GM18507 (cell line): ENCODE measurements around the gene ZNF609.
"Not testable (repeated sequence)": the region's sequence is repeated elsewhere in the genome, so short reads cannot be mapped to it uniquely, and the experiment has no call there.

Experiments used
- DNase-seq: peaks from one replicate; pipeline ENCODE4 v3.0.0; 2011; ENCODE audit warnings: low read depth; ENCODE audit not compliant: insufficient read length; ENCODE audit errors: extremely low spot score
- FAIRE-seq: peaks from 2 replicates; lab custom pipeline; 2011; peaks lifted over from hg19 to GRCh38; lab: Jason Lieb, UNC

The ZNF609 gene

GRCh38 chr15:64566629-64567427 lies 106.5 kb downstream of the ZNF609 start:
- DNase-seq (no peak), FAIRE-seq (no peak)

GRCh38 chr15:64568765-64569164 lies 108.4 kb downstream of the ZNF609 start:
- DNase-seq = no peak
- FAIRE-seq = peak; percentile 71

GRCh38 chr15:64571857-64572291 lies 111.5 kb downstream of the ZNF609 start:
- DNase-seq = peak; percentile 2
- peak; percentile 95 for FAIRE-seq

- FAIRE-seq (no peak), DNase-seq (no peak)
Observed at GRCh38 chr15:64572856-64573255, 112.5 kb downstream of the ZNF609 start.

GRCh38 chr15:64574301-64575017 lies 114.1 kb downstream of the ZNF609 start:
- DNase-seq (no peak), FAIRE-seq (peak; percentile 45)

- DNase-seq = no peak
- no peak for FAIRE-seq
Observed at GRCh38 chr15:64580696-64581407, 120.5 kb downstream of the ZNF609 start.

- no peak for FAIRE-seq
- no peak for DNase-seq
Observed at GRCh38 chr15:64581408-64581761, 121.0 kb downstream of the ZNF609 start.

GRCh38 chr15:64582202-64582601 lies 121.8 kb downstream of the ZNF609 start:
- no peak for DNase-seq
- FAIRE-seq = no peak

- FAIRE-seq (no peak), DNase-seq (no peak)
Observed at GRCh38 chr15:64583519-64583918, 123.1 kb downstream of the ZNF609 start.

GRCh38 chr15:64583983-64584382 lies 123.6 kb downstream of the ZNF609 start:
- no peak for DNase-seq
- FAIRE-seq = no peak

- FAIRE-seq = no peak
- no peak for DNase-seq
Observed at GRCh38 chr15:64586259-64586870, 126.0 kb downstream of the ZNF609 start.

- no peak for FAIRE-seq
- DNase-seq = no peak
Observed at GRCh38 chr15:64586984-64587383, 126.6 kb downstream of the ZNF609 start.

- no peak for FAIRE-seq
- no peak for DNase-seq
Observed at GRCh38 chr15:64589435-64590084, 129.2 kb downstream of the ZNF609 start.

- not testable (repeated sequence) for FAIRE-seq, DNase-seq
Observed at GRCh38 chr15:64592845-64593244, 132.5 kb downstream of the ZNF609 start.

- FAIRE-seq (peak; percentile 67), DNase-seq (no peak)
Observed at GRCh38 chr15:64596701-64597476, 136.5 kb downstream of the ZNF609 start.

- DNase-seq = no peak
- no peak for FAIRE-seq
Observed at GRCh38 chr15:64597477-64597822, 137.1 kb downstream of the ZNF609 start.

- DNase-seq (no peak), FAIRE-seq (no peak)
Observed at GRCh38 chr15:64599226-64599625, 138.8 kb downstream of the ZNF609 start.

GRCh38 chr15:64599716-64600115 lies 139.3 kb downstream of the ZNF609 start:
- DNase-seq (no peak), FAIRE-seq (no peak)

- DNase-seq (no peak), FAIRE-seq (no peak)
Observed at GRCh38 chr15:64600794-64601193, 140.4 kb downstream of the ZNF609 start.
